Muscle of leg (tissue), 11 donors: Measurements from ENCODE around the gene MISP3. TPM values are rescaled to one million over a fixed set of nuclear protein-coding genes. Genes with fewer than 3 reads are reported as not detected.
A peak's percentile ranks its signal among the peaks of the same experiment; 100 is the strongest.

ENCODE experiments used
- DNase-seq: peaks from one replicate; pipeline ENCODE4 v3.0.0; 2013
- H3K27ac ChIP-seq: one replicate; pipeline ENCODE4 v1.5.1; 2013; ENCODE audit warnings: mild to moderate bottlenecking, low read length, control low read depth
- H3K27me3 ChIP-seq: one replicate; pipeline ENCODE4 v1.6.1; 2013; ENCODE audit warnings: low read length; ENCODE audit not compliant: control insufficient read depth, insufficient read depth
- H3K36me3 ChIP-seq: one replicate; pipeline ENCODE4 v1.6.1; 2013; ENCODE audit warnings: low read length; ENCODE audit not compliant: control insufficient read depth, insufficient read depth
- H3K4me1 ChIP-seq: one replicate; pipeline ENCODE4 v1.6.1; 2013; ENCODE audit warnings: low read length; ENCODE audit not compliant: control insufficient read depth, insufficient read depth
- H3K4me3 ChIP-seq: one replicate; pipeline ENCODE4 v1.5.1; 2013; ENCODE audit warnings: low read length, control low read depth
- H3K9me3 ChIP-seq: replicated peaks from 2 replicates; pipeline ENCODE4 v1.6.1; 2013; ENCODE audit warnings: low read depth, low read length; ENCODE audit not compliant: control insufficient read depth
- WGBS: methylation state at CpG from one replicate; pipeline ENCODE4 v1.1.5; 2013; ENCODE audit warnings: missing lambda C conversion rate; ENCODE audit not compliant: insufficient coverage; 5-methylcytosine and 5-hydroxymethylcytosine counted together
- polyA plus RNA-seq, 8 donors: library from polyadenylated mRNA; unstranded; fragments of 120-200 nt; gene quantifications; one replicate each; pipeline versions ENCODE4 v1.2.1 to v1.2.3, GENCODE V29; 2013; ENCODE audit warnings: inconsistent platforms in 1 of 8, low replicate concordance in 1 of 8; ENCODE audit not compliant: insufficient read length in 8 of 8, insufficient read depth in 1 of 8
- total RNA-seq: library from RNA; stranded (reverse); fragments of 120-200 nt; gene quantifications from one replicate; pipeline ENCODE4 v1.2.4, GENCODE V29; 2013

MISP3 gene
- total and polyA plus RNA-seq, 9 donors: 0.62 to 1.4 (median 0.77) TPM

- Histone ChIP-seq H3K27ac (peak overlapping the region; percentile 96), H3K4me1 (peaks cover 43% of the 10 kb centered on the region), H3K36me3 (peaks cover 4% of the 10 kb centered on the region), H3K4me3 (no peak overlapping the region), H3K27me3 (no peaks in the 10 kb centered on the region), H3K9me3 (no peaks in the 10 kb centered on the region)
- peak; percentile 20 for DNase-seq
- 81% methylated on average over 5 of the region's 7 CpGs for WGBS
These were observed 47.3 kb downstream of the MISP3 start for GRCh38 chr19:14119644-14120496.

GRCh38 chr19:14120497-14120780 lies 47.9 kb downstream of the MISP3 start:
- Histone ChIP-seq H3K9me3 (no peaks in the 10 kb centered on the region), H3K36me3 (peaks cover 6% of the 10 kb centered on the region), H3K27me3 (no peaks in the 10 kb centered on the region), H3K27ac (no peak overlapping the region), H3K4me1 (peaks cover 38% of the 10 kb centered on the region), H3K4me3 (no peak overlapping the region)
- DNase-seq: no peak
- 92% methylated on average over 5 of the region's 7 CpGs for WGBS

GRCh38 chr19:14122924-14123323 lies 50.3 kb downstream of the MISP3 start:
- Histone ChIP-seq H3K27me3 (no peaks in the 10 kb centered on the region), H3K4me1 (peaks cover 35% of the 10 kb centered on the region), H3K27ac (peak overlapping the region; percentile 51), H3K36me3 (peaks cover 8% of the 10 kb centered on the region), H3K4me3 (no peak overlapping the region), H3K9me3 (no peaks in the 10 kb centered on the region)
- no peak for DNase-seq
- WGBS: 79% methylated on average over 4 of the region's 6 CpGs

Other genes with a start within 250 kb of the MISP3 start
- gene NANOS3, start 195.7 kb upstream of the MISP3 start, total RNA-seq: 2.6 TPM
- 1 to 10 TPM in 7 of 8 donors, under 1 TPM in 1; 0.71 to 3.4 (median 1.4) TPM for gene NANOS3, start 195.7 kb upstream of the MISP3 start, polyA plus RNA-seq
- gene BRME1, start 166.7 kb upstream of the MISP3 start, total RNA-seq: 2.1 TPM
- gene BRME1, start 166.7 kb upstream of the MISP3 start, polyA plus RNA-seq: 1 to 10 TPM; 2.4 to 6.1 (median 4.0) TPM
- gene CC2D1A, start 166.6 kb upstream of the MISP3 start, total RNA-seq: 8.7 TPM
- gene CC2D1A, start 166.6 kb upstream of the MISP3 start, polyA plus RNA-seq: 10 to 100 TPM; 12.0 to 18.6 (median 15.3) TPM
- gene PODNL1, start 134.4 kb upstream of the MISP3 start, total RNA-seq: 0.09 TPM
- gene PODNL1, start 134.4 kb upstream of the MISP3 start, polyA plus RNA-seq: 1 to 10 TPM in 2 of 8 donors, under 1 TPM in 6; 0.63 to 1.4 (median 0.98) TPM
- 14.9 TPM for gene DCAF15, start 120.3 kb upstream of the MISP3 start, total RNA-seq
- gene DCAF15, start 120.3 kb upstream of the MISP3 start, polyA plus RNA-seq: 10 to 100 TPM; 18.6 to 26.1 (median 21.5) TPM
- gene RFX1, start 66.5 kb upstream of the MISP3 start, total RNA-seq: 1.8 TPM
- gene RFX1, start 66.5 kb upstream of the MISP3 start, polyA plus RNA-seq: 1 to 10 TPM; 6.2 to 9.5 (median 7.3) TPM
- gene RLN3, start 44.6 kb upstream of the MISP3 start, total RNA-seq: not detected
- not detected for gene RLN3, start 44.6 kb upstream of the MISP3 start, polyA plus RNA-seq
- gene IL27RA, start 41.0 kb upstream of the MISP3 start, total RNA-seq: 3.4 TPM
- gene IL27RA, start 41.0 kb upstream of the MISP3 start, polyA plus RNA-seq: 1 to 10 TPM; 1.9 to 6.1 (median 4.1) TPM
- 0.18 TPM for gene PALM3, start 10.7 kb upstream of the MISP3 start, total RNA-seq
- 1 to 10 TPM in 5 of 8 donors, under 1 TPM in 3; 0.33 to 2.3 (median 1.2) TPM for gene PALM3, start 10.7 kb upstream of the MISP3 start, polyA plus RNA-seq
- gene C19orf67, start 13.0 kb downstream of the MISP3 start, total RNA-seq: 0.18 TPM
- not detected for gene C19orf67, start 13.0 kb downstream of the MISP3 start, polyA plus RNA-seq
- gene SAMD1, start 18.0 kb downstream of the MISP3 start, total RNA-seq: 27.1 TPM
- 10 to 100 TPM; 38.3 to 53.6 (median 44.8) TPM for gene SAMD1, start 18.0 kb downstream of the MISP3 start, polyA plus RNA-seq
- gene PRKACA, start 45.0 kb downstream of the MISP3 start, total RNA-seq: 121 TPM
- 100 to 1,000 TPM; 303 to 485 (median 426) TPM for gene PRKACA, start 45.0 kb downstream of the MISP3 start, polyA plus RNA-seq
- gene ASF1B, start 63.8 kb downstream of the MISP3 start, total RNA-seq: 6.6 TPM
- 10 to 100 TPM in 7 of 8 donors, 1 to 10 TPM in 1; 8.2 to 15.1 (median 12.7) TPM for gene ASF1B, start 63.8 kb downstream of the MISP3 start, polyA plus RNA-seq
- gene ADGRL1, start 133.4 kb downstream of the MISP3 start, total RNA-seq: 7.8 TPM
- 10 to 100 TPM; 14.3 to 28.0 (median 21.5) TPM for gene ADGRL1, start 133.4 kb downstream of the MISP3 start, polyA plus RNA-seq